Adipocyte (in vitro differentiated cells): Measurements from ENCODE around the gene AP5S1.
"Not testable (repeated sequence)": the region's sequence is repeated elsewhere in the genome, so short reads cannot be mapped to it uniquely, and the experiment has no call there.

Experiments
- DNase-seq: peaks from one replicate; pipeline ENCODE4 v3.0.0-alpha.2; 2015; ENCODE audit warnings: low read depth
- H3K27me3 ChIP-seq: replicated peaks from 2 replicates; pipeline ENCODE4 v1.7.0; 2013; ENCODE audit warnings: mild to moderate bottlenecking, low read length, moderate library complexity; ENCODE audit not compliant: control insufficient read depth, insufficient read depth
- H3K36me3 ChIP-seq: 2 replicates; pipeline ENCODE4 v1.7.0; 2013; ENCODE audit warnings: low read length, mild to moderate bottlenecking, moderate library complexity; ENCODE audit not compliant: control insufficient read depth, insufficient read depth, severe bottlenecking
- H3K4me1 ChIP-seq: 2 replicates; pipeline ENCODE4 v1.7.0; 2013; ENCODE audit warnings: mild to moderate bottlenecking, low read length, moderate library complexity; ENCODE audit not compliant: control insufficient read depth, insufficient read depth
- H3K4me3 ChIP-seq: 2 replicates; pipeline ENCODE4 v1.7.0; 2013; ENCODE audit warnings: mild to moderate bottlenecking, low read length, moderate library complexity
- H3K9ac ChIP-seq: 2 replicates; pipeline ENCODE4 v1.7.0; 2013; ENCODE audit warnings: mild to moderate bottlenecking, low read length, moderate library complexity
- H3K9me3 ChIP-seq: 2 replicates; pipeline ENCODE4 v1.7.0; 2013; ENCODE audit warnings: mild to moderate bottlenecking, low read length, moderate library complexity; ENCODE audit not compliant: control insufficient read depth

AP5S1 gene

GRCh38 chr20:3829891-3830290 lies 9.5 kb downstream of the AP5S1 start:
- not testable (repeated sequence) for H3K27me3 ChIP-seq, H3K9ac ChIP-seq, H3K4me3 ChIP-seq, H3K9me3 ChIP-seq, DNase-seq
- Histone ChIP-seq H3K4me1 (peaks cover 12% of the 10 kb centered on the region), H3K36me3 (peaks cover 19% of the 10 kb centered on the region)

DNA sequence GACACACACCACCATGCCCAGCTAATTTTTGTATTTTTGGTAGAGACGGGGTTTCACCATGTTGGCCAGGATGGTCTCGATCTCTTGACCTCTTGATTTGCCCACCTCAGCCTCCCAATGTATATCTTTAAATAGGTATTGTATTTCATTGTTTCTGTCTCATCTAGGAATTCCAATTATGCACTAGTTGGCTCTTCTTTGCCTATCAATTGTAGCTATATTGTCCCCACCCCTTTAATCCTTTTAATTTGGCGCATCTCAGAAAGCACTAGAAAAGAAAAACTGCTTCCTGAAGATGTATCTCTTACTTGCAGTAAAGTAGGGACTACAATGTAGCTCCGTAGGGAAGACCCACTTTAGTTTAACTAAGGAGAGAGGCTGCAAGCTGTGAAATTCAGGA lies 15.8 kb downstream of the AP5S1 start:
- no peaks in the 10 kb centered on the region for H3K27me3 ChIP-seq
- no peak overlapping the region for H3K4me3 ChIP-seq
- H3K4me1 ChIP-seq: peaks cover 2% of the 10 kb centered on the region
- H3K9me3 ChIP-seq: no peaks in the 10 kb centered on the region
- no peak for DNase-seq
- H3K9ac ChIP-seq: no peak overlapping the region
- no peaks in the 10 kb centered on the region for H3K36me3 ChIP-seq

DNA sequence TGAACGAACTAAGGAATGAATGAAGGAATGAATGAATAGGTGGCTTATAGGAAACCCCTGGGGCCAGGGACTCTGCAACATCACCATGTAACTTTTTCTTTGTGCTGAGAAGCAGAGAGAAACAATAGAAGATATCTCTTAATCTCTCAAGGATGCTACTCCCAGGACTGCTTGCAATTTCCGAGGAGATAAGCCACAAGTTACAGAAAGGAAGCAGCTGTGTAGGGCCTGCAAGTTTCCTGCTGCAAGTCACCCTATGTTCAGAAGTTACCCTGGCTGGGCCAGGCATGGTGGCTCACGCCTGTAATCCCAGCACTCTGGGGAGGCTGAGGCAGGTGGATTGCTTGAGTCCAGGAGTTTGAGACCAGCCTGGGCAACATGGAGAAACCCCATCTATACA lies 19.0 kb downstream of the AP5S1 start:
- Histone ChIP-seq H3K4me1 (peaks cover 11% of the 10 kb centered on the region), H3K36me3 (no peaks in the 10 kb centered on the region), H3K4me3 (no peak overlapping the region), H3K27me3 (no peaks in the 10 kb centered on the region), H3K9me3 (no peaks in the 10 kb centered on the region), H3K9ac (no peak overlapping the region)
- DNase-seq: no peak

- not testable (repeated sequence) for H3K9ac ChIP-seq, H3K27me3 ChIP-seq, H3K4me3 ChIP-seq, H3K9me3 ChIP-seq, H3K36me3 ChIP-seq
- H3K4me1 ChIP-seq: peaks cover 11% of the 10 kb centered on the region
- peak; percentile 33 for DNase-seq
These were observed 19.9 kb downstream of the AP5S1 start for GRCh38 chr20:3840201-3840600.

DNA sequence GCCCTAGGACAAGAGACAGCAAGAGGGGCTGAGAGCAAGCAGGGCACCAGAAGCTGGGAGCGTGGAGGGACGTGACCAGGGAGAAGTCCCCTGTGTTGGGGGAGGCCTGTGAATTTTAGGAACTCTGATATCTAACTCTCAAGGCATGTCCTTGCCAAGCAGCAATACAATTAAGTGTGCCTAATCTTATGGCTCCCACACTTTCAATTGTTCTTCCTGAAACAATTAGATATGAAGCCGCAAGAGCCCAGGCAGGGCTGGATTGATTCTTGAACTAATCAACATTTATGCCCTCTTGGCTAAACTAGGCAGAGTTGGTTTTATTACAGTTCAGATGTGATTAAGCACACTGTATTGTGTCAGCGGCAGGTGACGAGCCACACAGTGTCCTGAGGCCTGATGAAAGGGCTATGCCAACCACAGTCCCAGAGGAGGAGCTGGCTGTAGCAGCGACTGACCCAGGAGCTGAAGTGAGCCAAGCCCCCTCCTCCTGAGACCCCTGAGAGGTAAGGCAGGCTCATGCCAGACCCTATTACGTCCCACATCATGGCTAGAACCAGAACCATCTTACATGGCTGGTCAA lies 22.1 kb downstream of the AP5S1 start:
- H3K4me1 ChIP-seq: peaks cover 17% of the 10 kb centered on the region

GRCh38 chr20:3843490-3843889 lies 23.1 kb downstream of the AP5S1 start:
- Histone ChIP-seq H3K4me1 (peaks cover 28% of the 10 kb centered on the region), H3K27me3 (no peaks in the 10 kb centered on the region), H3K4me3 (no peak overlapping the region), H3K9ac (peak overlapping the region; percentile 20), H3K9me3 (no peaks in the 10 kb centered on the region), H3K36me3 (no peaks in the 10 kb centered on the region)
- DNase-seq: peak; percentile 64

More for the DNA sequence above, 22.1 kb downstream of the AP5S1 start:
- no peak overlapping the region for H3K4me3 ChIP-seq
- no peak overlapping the region for H3K9ac ChIP-seq
- H3K9me3 ChIP-seq: no peaks in the 10 kb centered on the region
- H3K36me3 ChIP-seq: no peaks in the 10 kb centered on the region
- H3K27me3 ChIP-seq: no peaks in the 10 kb centered on the region
- no peak for DNase-seq

DNA sequence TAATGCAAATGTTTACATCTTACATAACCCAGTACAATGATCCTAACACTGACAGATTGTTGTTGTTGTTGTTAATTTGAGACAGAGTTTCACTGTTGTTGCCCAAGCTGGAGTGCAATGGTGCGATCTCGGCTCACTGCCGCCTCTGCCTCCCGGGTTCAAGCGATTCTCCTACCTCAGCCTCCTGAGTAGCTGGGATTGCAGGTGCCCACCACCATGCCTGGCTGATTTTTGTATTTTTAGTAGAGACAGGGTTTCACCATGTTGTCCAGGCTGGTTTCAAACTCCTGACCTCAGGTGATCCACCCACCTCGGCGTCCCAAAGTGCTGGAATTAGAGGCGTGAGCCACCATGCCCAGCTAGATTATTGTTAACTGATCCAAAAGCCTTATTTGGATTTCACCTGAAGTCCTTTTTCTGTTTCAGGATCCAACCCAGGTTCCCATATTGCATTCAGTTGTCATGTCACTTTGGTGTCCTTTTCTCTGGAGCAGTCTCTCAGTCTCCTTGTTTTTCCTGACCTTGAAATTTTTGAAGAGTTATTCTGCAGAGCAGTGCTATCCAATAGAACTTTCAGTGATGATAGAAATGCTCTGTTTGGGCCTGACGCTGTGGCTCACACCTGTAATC lies 23.8 kb downstream of the AP5S1 start:
- H3K9me3 ChIP-seq, H3K4me3 ChIP-seq, H3K9ac ChIP-seq, DNase-seq, H3K36me3 ChIP-seq, H3K27me3 ChIP-seq: not testable (repeated sequence)
- peaks cover 29% of the 10 kb centered on the region for H3K4me1 ChIP-seq

- no peak for DNase-seq
- Histone ChIP-seq H3K36me3 (no peaks in the 10 kb centered on the region), H3K4me1 (peaks cover 29% of the 10 kb centered on the region), H3K9ac (peak overlapping the region; percentile 100), H3K4me3 (peak overlapping the region; percentile 98), H3K27me3 (no peaks in the 10 kb centered on the region), H3K9me3 (no peaks in the 10 kb centered on the region)
These were observed 26.0 kb downstream of the AP5S1 start for GRCh38 chr20:3846378-3846739.

GRCh38 chr20:3846740-3847428 lies 26.5 kb downstream of the AP5S1 start, which contains the start of gene MAVS:
TSS of gene MAVS (plus strand) at chr20:3846834. CDS start at chr20:3854625, 7,791 bp downstream.
- H3K4me3 ChIP-seq: peak within 1 kb of the TSS; percentile 98
- H3K36me3 ChIP-seq: no peaks in the 10 kb centered on the region
- H3K9me3 ChIP-seq: no peaks in the 10 kb centered on the region
- H3K27me3 ChIP-seq: no peaks in the 10 kb centered on the region
- H3K9ac ChIP-seq: peak within 1 kb of the TSS; percentile 100
- H3K4me1 ChIP-seq: peaks cover 29% of the 10 kb centered on the region
- peak; percentile 95 for DNase-seq

DNA sequence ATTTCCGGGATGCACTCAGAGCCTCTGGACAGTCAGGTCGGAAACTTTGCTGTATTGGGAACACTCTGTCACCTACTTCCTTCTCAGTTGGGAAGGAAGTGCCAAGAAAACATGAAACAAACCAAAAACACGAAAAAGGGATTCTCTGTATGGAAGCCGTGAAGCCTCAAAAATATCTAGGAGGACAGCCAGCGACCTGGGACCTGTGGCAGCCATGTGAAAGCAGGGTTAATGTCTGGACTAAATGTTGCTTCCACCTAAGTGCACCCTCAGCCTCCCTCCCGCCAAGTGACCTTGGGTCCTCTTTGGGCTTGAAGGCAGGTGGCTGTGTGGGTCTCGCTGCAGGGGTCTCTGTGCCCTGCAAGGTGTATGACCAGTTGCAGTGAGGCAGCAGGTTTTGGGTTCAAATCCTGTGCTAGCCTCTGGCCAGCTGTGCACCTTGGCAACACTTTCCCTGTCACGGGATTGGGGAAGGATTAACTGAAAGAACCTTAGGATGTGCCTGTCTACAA lies 27.1 kb downstream of the AP5S1 start:
- Histone ChIP-seq H3K27me3 (no peaks in the 10 kb centered on the region), H3K4me1 (peaks cover 29% of the 10 kb centered on the region), H3K36me3 (no peaks in the 10 kb centered on the region), H3K9me3 (no peaks in the 10 kb centered on the region), H3K9ac (peak overlapping the region; percentile 100), H3K4me3 (peak overlapping the region; percentile 98)
- DNase-seq: no peak

GRCh38 chr20:3848565-3848964 lies 28.2 kb downstream of the AP5S1 start:
- DNase-seq: no peak
- H3K36me3 ChIP-seq: no peaks in the 10 kb centered on the region
- no peaks in the 10 kb centered on the region for H3K9me3 ChIP-seq
- peaks cover 19% of the 10 kb centered on the region for H3K4me1 ChIP-seq
- H3K4me3 ChIP-seq: no peak overlapping the region
- no peaks in the 10 kb centered on the region for H3K27me3 ChIP-seq
- peak overlapping the region; percentile 25 for H3K9ac ChIP-seq
